Activated naive CD4-positive, alpha-beta T cell treated with Interleukin-2 at 50 U/mL for 16 hours (primary cell): Measurements from ENCODE around the gene RPTOR.
A peak's percentile ranks its signal among the peaks of the same experiment; 100 is the strongest.

Source experiments
- DNase-seq: peaks from one replicate; pipeline ENCODE4 v3.0.0-alpha.2; 2020

Gene RPTOR

DNA sequence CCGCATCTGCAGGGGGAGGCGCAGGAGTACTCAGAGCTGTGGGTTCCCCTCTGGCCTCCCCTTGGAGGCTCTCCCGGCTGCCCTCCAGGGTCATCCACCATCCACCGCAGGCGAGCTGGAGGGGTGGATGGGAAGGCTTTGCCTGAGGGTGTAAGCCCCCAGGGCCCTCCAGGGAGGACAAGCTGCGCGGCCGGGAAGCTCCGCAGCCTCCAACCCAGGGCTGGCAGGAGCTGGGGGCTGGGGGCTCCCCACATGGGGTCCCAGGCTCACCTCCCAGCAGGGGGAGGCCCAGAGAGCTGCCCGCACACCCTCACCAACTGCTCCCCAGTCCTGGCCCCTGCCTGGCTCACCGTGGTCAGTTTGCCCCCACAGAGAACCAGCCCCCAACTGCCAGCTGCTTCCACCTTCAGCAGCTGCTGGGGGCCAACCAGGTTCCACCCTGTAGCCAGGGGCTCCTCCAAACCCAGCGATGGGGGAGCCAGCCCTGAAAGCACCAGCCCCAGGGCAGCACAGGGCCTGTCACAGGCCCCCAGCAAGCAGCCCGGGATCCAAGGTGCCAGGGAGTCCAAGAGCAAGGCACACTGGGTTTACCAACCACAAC, 427.2 kb downstream of the RPTOR start:
- DNase-seq: no peak

DNA sequence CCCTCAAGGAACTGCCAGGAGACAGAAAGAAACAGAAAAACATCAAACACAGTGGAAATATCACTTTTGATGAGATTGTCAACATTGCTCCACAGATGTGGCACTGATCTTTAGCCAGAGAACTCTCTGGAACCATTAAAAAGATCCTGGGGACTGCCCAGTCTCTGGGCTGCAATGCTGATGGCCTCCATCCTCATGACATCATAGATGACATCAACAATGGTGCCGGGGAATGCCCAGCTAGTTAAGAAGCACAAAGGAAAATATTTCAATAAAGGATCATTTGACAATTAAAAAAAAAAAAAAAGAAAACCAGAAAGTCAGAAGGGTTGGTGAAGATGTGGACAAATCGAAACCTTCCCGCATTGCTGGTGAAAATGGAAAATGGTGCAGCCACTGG, 432.1 kb downstream of the RPTOR start:
- no peak for DNase-seq

DNA sequence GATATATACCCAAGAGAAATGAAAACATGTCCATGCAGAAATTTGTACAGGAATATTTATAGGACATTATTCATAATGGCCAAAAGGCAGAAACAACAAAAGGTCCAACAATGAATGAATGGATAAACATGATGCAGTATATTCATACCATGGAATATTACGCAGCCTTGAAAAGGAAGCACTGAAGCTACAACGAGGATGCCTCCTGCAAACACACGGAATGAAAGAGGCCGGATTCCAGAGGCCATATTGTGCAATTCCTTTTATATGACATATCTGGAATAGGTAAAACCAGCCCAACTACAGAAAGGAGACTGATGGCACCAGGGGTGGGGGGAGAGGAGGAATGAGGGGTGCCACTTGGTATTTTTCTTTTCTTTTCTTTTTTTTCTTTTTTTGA, 432.5 kb downstream of the RPTOR start:
- DNase-seq: no peak

DNA sequence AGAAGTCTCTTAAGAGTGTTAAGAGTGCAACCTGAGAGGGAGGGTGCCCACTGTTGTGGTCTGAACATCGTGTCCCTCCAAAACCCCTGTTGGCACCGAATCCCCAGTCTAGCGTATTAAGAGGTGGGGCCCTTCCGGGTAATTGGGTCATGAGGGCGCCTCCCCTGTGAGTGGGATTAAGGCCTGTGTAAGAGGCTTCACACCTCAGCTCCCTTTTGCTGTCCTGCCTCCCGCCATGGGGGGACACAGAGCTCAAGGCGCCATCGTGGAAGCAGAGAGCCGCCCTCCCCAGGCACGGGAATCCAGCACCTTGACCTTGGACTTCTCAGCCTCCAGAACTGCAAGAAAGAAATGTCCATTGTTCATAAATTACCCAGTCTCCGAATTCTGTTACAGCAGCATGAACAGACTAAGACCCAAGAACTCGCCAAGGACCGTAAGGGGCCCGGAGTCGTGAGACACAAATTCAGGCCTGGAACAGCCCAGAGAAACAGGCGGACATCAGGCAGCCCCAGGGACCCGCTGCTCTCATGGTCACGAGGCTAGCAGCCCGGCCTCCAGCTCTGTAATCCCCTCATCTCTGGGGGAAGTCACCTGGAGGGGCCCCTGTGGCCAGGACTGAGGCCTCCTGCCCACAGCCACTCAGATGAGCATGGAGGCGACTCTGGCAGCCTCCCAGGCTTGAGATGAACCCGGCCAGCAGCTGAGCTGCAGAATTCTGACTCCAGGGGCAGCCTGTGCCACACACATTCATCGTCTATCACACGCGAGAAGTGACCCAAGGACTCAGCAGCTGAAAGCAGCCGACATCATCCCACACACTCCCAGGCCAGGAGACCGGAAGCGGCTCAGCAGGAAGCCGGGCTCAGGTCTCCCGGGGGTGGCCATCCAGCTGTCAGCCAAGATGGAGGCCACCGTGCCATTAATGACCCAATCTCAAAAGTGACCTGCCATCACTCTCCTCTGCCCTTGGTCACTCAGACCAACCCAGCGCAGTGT, 434.2 kb downstream of the RPTOR start:
- no peak for DNase-seq

DNA sequence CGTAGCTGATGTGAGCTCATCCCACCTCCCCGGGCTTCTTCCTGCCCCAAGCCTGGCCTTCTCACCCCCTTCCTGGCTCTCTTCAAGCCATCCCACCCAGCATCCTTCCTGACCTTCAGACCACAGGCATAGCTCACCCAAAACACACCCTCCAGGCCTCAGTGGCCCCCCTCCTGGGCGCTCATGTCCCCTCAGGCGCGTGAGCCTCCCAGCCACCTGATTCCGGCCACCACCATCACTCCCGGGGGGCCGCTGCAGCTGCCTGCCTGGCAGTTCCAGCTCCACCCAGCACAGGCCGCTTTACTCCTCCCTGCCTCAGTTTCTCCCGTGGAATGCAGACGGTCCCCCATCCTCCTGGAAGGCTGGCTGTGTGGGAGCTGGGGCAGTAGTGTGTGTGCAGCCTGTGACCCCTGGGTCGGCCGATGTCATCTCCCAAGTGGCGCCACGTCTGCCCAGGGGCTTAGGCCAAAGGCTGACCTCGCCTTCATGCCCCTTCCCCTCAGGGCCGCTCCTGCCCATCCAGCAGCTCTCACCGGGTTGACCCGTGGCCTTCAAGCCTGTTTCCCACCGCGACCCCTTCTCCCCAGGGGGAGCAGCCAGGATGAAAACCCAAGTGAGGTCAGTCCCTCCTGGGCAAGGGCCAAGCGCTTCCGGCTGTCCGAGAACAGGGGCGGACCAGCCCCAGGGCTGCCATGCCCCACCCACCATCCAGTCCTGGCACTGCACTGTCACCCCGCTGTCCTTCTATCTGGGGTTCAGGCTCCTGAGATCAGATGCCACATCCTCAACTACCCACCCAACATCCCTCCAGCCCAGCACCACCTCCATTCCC, 435.1 kb downstream of the RPTOR start:
- no peak for DNase-seq

DNA sequence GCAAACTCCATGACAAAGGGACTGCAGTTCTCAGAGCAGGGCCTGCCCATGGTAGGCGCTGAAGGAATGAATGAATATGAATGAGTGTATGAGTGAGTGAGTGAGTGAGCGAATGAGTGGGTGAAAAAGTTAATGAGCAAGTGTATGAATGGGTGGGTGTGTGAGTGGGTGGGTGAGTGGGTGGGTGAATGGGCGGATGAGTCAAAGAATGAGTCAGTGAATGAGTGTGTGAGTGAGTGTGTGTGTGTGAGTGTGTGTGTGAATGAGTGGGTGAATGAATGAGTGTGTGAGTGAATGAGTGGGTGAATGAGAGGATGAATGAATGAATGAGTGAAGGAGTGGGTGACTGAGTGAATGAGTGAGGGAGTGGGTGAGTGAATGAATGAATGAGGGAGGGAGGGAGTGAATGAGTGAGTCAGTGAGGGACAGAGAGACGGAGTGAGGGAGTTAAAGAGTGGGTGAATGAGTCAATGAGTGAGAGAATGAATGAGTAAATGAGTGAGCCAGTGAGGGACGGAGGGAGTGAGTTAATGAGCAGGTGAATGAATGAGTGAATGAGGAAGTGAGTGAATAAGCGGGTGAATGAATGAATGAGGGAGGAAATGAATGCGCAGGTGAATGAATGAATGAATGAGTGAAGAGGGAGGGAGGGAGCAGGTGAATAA, 435.9 kb downstream of the RPTOR start:
- peak; percentile 46 for DNase-seq

DNA sequence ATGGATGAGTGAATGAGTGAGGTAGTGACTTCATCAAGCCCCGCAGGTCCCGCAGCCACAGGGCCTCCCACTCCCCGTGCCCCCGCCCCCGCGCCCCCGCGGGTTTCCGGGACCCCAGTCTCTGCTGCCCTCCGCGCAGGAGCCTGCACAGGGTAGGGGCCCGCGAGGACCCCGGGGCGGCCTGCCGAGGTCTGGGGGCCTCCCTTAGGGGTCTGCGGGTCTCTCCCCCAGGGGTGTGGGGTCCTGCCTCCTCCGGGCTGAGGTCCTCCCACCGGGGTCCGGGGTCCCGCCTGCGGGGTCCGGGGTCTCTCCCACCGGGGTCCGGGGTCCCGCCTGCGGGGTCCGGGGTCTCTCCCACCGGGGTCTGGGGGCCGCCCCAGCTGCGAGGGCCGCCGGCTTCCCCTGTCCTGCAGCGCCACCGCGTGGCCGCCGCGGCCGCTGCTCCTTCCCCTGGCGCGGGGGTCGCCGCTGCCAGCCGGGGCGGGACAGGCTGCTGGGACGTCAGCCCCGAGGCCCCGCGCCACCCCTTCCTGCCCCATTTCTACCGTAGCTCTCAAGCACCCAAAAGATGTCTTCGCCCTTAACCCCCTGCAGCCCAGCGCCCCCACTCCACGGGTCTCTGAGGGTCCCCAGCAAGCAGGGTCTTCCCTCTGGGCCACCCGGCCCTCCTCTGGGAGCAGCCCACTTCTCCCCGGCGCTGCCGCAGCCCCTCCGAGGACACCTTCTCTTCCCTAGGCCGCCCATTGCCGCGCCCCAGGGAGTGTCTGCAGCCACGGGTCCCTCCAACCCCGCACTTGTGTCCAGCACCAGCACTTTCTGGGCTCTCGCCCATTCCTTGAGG, 436.6 kb downstream of the RPTOR start:
- peak; percentile 36 for DNase-seq

DNA sequence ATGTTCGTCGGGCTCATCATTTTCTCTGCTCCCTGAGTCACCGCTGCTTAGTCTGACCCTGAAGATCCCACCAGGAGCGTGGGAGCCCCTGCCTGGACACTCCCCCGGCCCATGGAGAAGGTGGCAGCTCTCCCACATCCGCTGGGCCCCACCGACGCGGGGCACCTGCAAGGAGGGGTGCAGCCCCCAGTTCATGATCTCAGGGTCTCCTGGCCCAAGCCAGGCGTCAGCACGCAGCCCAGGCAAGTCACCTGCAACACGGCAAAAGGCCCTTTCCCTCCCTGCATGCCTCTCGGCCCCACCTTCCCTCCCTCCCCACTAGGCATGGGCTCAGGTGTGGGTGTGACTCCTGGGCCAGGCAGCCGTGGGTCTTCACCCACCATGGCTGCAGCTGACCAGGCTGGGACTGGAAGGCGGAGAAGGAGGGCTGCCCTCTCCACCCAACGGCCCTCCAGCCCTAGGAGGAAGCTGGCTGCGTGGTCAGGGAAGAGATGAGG, 437.3 kb downstream of the RPTOR start:
- DNase-seq: no peak

DNA sequence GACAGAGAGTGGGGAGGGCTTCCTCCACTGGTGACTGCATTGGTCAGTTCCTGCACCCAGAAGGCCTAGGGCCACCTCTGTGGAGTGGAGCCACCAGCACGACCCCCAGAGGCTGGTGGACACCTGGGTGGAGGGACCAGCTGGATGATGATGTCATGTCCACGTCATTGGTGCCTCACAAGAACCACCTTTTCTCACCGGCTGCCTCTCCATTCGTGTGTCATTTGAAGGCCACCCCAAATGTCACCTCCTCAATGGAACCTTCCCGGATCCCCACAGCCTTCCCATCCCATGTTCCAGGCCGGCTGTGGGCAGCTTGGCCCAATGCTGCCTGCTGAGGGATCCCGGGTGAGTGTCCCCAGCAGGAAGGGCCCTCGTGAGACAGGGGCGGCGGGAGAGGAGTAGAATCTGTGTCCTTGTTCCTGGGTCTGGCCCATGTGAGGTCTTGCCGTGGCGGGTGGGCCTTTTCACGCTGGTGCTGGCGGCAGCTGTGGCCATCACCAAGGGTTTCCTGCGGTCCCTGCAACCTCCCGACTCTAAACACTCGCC, 437.9 kb downstream of the RPTOR start:
- no peak for DNase-seq

DNA sequence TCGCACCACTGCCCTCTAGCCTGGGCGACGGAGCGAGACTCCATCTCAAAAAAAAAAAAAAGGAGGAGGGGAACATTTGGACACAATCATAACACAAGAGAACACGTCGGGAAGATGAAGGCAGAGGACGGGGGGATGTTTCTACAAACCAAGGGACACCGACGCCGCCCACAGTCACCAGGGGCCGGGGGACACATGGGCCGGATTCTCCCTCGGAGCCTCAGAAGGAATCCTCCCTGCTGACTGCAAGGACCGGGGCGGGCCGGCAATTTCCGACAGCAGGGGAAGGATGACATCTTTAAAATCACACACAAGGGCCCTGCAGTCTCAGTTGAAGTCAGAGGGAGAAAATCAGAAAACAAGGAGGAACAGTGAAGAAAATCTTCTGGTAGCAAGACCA, 438.9 kb downstream of the RPTOR start:
- no peak for DNase-seq

DNA sequence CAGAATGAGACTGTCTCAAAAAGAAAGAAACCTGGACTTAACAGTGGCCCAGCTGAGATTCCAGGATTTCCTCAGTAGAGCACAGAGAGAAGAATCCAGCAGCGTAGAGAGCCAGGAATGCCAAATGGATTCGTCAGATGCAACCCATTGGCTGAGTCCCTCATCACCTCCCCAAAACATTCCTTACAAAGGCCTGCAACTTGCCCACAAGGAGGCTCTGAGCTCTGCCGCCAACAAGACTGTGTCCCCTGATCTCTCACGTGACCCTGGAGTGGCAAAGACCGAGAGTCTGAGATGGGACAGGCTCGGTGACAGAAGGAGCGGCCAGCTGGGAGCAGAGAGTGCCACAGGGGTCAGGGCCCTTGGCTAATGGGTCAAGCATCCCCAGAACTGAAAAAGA, 440.1 kb downstream of the RPTOR start:
- DNase-seq: no peak

DNA sequence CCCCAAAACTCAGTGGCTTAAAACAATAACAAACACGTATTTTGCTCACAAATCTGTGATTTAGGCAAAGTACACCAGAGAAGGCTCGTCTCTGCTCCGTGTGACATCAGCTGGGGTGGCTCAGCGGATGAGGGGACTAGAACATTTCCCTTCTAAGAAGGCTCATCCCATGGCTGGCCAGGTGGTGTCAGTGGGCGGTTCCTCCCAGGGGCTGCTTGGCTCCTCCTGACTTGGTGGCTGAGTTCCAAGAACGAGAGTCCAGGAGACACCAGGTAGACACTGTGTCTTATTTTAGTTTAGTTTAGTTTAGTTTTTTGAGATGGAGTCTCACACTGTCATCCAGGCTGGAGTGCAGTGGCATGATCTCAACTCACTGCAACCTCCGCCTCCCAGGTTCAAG, 441.4 kb downstream of the RPTOR start:
- DNase-seq: no peak

DNA sequence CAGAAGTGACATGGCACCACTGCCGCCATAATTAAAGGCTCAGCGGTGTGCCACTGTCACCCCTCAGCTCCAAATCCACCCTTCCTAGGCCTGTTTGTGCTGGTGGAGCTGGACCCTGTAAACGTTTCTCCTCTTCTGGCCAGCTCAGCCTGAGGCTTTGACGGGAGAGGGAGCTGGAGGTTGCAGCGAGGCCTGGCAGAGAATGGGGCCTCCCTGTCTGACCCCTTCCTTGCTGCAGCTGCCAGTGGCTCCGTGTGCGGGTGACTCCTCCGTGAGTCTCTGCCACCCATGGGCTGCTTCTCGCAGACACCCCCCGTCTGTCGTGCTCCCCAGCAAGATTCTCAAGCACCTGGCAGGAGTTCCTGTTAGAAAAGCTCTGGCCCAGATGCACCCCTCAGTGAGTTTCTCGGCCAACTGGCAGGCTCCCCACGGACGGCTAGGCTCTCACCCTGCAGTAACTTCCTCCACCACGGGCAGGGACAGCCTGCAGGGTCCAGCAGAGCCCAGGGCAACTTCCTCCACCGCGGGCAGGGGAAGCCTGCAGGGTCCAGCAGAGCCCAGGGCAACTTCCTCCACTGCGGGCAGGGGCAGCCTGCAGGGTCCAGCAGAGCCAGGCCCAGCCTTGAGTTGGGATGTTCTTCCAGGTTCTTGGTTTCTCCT, 442.3 kb downstream of the RPTOR start:
- DNase-seq: no peak

DNA sequence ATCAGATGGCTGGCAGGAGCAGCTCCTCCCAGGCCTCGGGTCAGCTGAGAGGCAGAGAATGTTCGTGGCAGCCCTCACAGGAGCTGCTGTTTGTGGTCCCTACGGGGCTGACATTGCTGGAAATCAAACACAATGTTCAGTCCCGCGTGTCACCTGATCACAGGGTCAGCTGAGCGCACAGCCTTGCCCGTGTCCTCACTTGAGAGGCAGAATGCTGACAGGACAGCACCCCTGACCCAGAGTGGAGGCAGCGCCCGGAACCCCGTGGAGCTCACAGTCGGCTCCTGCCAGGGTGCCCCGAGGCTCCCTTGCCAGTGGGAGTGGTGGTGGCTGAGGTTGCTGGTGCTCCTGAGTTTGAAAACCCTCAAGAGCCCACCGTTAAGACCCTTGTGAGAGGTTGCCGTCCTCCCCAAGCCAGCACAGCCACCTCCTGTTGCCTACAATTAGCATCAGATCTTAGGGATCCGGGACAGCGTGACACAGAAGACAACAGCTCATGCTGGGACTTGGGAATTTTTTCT, 443.4 kb downstream of the RPTOR start:
- no peak for DNase-seq

DNA sequence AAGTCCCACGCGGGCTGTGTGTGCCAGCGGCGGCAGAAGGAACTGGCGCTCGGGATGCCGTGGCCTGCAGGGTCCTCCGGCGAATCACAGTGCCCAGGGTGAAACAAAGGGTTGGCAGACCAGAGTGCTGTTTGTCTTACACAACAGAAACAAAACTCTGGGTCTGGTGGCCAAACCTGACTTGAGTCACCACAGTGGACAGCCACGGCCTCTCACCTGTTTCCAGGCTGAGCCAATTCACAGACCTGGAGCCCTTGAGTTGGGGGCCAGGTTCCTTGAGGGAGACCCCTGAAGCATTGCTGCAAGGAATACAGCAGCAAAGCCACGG, 444.9 kb downstream of the RPTOR start:
- DNase-seq: no peak

DNA sequence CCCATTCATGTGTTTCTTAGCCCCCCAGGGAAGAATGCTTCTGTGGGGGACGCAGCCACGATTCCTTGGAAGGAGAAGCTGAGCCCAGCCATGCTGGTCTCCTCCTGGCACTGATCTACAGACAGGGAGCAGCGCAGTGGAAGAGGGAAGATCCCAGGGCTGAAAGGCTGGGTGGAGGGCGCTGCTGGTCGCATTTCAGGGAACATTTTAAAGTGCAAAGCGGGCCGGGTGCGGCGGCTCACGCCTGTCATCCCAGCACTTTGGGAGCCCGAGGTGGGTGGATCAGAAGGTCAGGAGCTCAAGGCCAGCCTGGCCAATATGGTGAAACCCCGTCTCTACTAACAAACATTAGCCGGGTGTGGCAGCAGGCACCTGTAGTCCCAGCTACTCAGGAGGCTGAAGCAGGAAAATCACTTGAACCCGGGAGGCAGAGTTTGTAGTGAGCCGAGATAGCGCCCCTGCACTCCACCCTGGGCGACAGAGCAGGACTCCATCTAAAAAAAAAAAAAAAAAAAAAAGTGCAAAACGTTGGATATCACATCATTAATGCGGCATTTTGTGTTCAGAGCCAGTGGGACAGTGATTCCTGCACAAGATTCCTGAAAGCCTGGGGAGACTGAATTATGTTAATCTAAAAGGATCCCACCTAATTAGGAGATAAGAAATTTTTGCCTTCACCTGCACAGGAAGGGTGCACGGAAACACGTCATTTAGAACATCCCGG, 446.4 kb downstream of the RPTOR start:
- no peak for DNase-seq

DNA sequence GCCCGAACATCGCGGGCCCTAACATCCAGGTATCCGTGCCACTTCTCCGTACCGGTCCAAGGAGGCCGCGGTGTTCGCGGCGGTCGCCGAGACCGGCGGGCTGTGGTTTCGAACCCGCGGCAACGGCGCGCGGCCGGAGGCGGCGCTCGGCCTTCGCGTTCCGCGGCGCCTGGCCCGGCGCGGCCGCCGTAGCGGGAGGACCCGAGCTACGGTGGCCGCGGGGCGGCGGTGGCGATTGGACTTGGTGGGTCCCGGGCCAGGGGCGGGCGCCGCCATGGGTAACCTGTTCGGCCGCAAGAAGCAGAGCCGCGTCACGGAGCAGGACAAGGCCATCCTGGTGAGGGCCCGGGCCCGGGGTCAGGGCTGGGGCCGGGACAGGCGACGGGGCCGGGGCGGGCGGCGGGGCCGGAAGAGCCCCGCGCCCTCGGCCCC, 447.0 kb downstream of the RPTOR start, which contains the start of gene CHMP6:
CHMP6 (plus strand) TSS at position 197 of the 432 bp plus-strand sequence; CDS start at position 275, 78 bp downstream.
- DNase-seq: peak; percentile 71

DNA sequence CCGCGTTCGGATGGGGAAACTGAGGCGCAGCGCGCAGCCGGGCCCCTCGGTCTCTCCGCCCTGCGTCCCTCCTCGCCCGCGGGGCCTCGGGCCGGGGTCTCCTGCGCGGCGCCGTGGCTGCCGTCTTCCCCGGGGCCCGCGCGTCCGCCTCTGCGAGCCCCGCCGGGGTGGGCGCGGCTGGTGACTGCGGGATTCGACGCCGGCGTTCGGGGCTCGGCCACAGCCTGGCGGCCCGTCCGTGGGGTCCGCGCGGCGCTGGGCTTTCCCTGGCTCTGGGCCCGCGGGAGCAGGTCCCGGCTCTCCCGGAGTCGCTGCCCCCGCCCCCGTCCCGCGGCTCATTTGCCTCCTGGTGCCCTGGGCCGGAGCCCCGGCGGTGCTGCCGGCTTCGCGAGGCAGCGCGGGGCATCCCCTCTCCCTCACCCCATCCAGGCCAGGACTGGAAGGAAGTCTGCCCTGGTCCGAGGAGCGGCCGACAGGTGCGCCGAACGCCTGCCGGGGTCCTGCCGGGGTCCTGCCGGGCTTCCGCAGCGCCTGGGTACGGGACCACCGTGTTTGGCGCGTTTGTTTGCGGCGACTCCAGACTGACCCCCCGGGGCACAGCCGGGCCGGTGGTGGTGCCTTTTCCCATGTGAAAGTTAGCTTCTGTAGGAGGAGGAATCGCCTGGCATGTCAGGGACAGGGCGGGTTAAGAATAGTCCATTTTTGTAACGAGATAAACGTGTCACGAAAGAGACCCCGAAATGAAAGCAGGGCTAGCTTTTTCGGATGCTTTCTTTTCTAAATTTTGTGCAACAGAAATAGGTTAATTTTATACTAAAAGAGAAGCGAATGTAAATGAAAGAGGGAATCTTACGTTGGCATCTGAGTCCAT, 447.7 kb downstream of the RPTOR start:
- DNase-seq: no peak
